Sigmoid colon (tissue), 7 donors: ENCODE data around the gene CDK5. TPM values are rescaled to one million over a fixed set of nuclear protein-coding genes. Genes with fewer than 3 reads are reported as not detected.

Experiments used
- DNase-seq: peaks from one replicate; pipeline ENCODE4 v3.0.0-alpha.2; 2019
- H3K27ac ChIP-seq, 4 donors: fragments of 200-600 bp; sonication (generic); one replicate each; pipeline ENCODE4 v1.5.1; 2016 to 2019; ENCODE audit warnings: mild to moderate bottlenecking in 1 of 4
- H3K27me3 ChIP-seq, 3 donors: fragments of 200-600 bp; sonication (generic); one replicate each; pipeline ENCODE4 v1.5.1; 2019; ENCODE audit warnings: mild to moderate bottlenecking in 1 of 3
- H3K36me3 ChIP-seq, 4 donors: fragments of 200-600 bp; sonication (generic); one replicate each; pipeline ENCODE4 v1.5.1; 2016 to 2019
- H3K4me1 ChIP-seq, 4 donors: fragments of 200-600 bp; sonication (generic); one replicate each; pipeline ENCODE4 v1.5.1; 2017 to 2019
- H3K4me3 ChIP-seq, 4 donors: fragments of 200-600 bp; sonication (generic); one replicate each; pipeline ENCODE4 v1.5.1; 2017 to 2019; ENCODE audit warnings: mild to moderate bottlenecking in 2 of 4, moderate library complexity in 1 of 4
- H3K9me3 ChIP-seq, 4 donors: fragments of 200-600 bp in 3 of 4; sonication (generic) in 3 of 4; one replicate each; pipeline versions ENCODE4 v1.5.1 to v1.6.1; 2013 to 2019
- CTCF ChIP-seq, 4 experiments: fragments of 450-650 bp in 3 of 4; fragments of 200-600 bp in 1 of 4; IDR thresholded peaks; one replicate each; pipeline ENCODE4 v1.5.1; 2016 to 2019; ENCODE audit warnings: antibody characterized with exemption in 4 of 4, mild to moderate bottlenecking in 3 of 4, moderate library complexity in 2 of 4
- EP300 ChIP-seq, 4 donors: sonication (generic); formaldehyde crosslinking; IDR thresholded peaks; one replicate each; pipeline ENCODE4 v1.6.1; 2017; ENCODE audit warnings: antibody characterized with exemption in 4 of 4
- POLR2A ChIP-seq, 2 donors: fragments of 450-650 bp; IDR thresholded peaks; one replicate each; pipeline ENCODE4 v1.6.1; 2016; ENCODE audit warnings: antibody characterized with exemption in 2 of 2, mild to moderate bottlenecking in 2 of 2, moderate library complexity in 2 of 2
- POLR2AphosphoS5 ChIP-seq, 4 donors: sonication (generic); formaldehyde crosslinking; IDR thresholded peaks; one replicate each; pipeline ENCODE4 v1.6.1; 2017; ENCODE audit warnings: antibody characterized with exemption in 4 of 4
- WGBS, 2 donors: extraction: QIAGEN DNeasy Blood & Tissue Kit; methylation state at CpG; one replicate each; pipeline ENCODE4 v1.1.7; 2013; 5-methylcytosine and 5-hydroxymethylcytosine counted together
- intact Hi-C: fragments of 100-400 bp; cut with DNase I; formaldehyde crosslinking; loops from one replicate; pipeline ENCODE4 v1.15.1; 2023
- polyA plus RNA-seq, 3 donors: library from polyadenylated mRNA; stranded (reverse); fragments of 200-250 nt; gene quantifications; one replicate each; pipeline ENCODE4 v1.2.3, GENCODE V29; 2013
- total RNA-seq, 4 donors: library from RNA; depleted of rRNA; stranded (reverse); fragments of >200 nt; gene quantifications; one replicate each; pipeline ENCODE4 v1.1.0, GENCODE V29; 2016
- donor health status: healthy with polysubstance abuse.
- donor health status: Bipolar disorder and iron deficiency.
- donor health status: healthy.

CDK5 gene
- total and polyA plus RNA-seq, 7 donors = 6.0 to 10.6 (median 8.2) TPM

- no peaks in the 10 kb centered on the region for H3K9me3 ChIP-seq
- TF ChIP-seq POLR2AphosphoS5 (IDR thresholded peaks at IDR 0.05) (no peak), EP300 (IDR thresholded peaks at IDR 0.05) (no peak), POLR2A (IDR thresholded peaks at IDR 0.05) (no peak), CTCF (IDR thresholded peaks at IDR 0.05) (no peak)
- H3K4me3 ChIP-seq = no peak overlapping the region
- no peak for DNase-seq
- intact Hi-C loops = loop anchor here (5.0 kb wide), 1 partner anchor 228 kb away; no protein-coding TSS in a partner anchor
- H3K27me3 ChIP-seq = peaks cover 0 to 21% (median 17%) of the 10 kb centered on the region in 3 donors
- H3K27ac ChIP-seq = no peak overlapping the region
- H3K36me3 ChIP-seq = no peaks in the 10 kb centered on the region
- 81% methylated on average over 9 of the region's 9 CpGs for WGBS, 2 donors
- peaks cover 0 to 10% (median 0%) of the 10 kb centered on the region in 4 donors for H3K4me1 ChIP-seq
Observed at GRCh38 chr7:151005566-151005965, 52.1 kb downstream of the CDK5 start.

Other genes starting within 250 kb of the CDK5 start
- gene AOC1, start 205.4 kb downstream of the CDK5 start, total RNA-seq = 1 to 10 TPM in 1 of 4 donors, not detected in 3; 1.4 TPM
- 100 to 1,000 TPM in 1 of 3 donors, 10 to 100 TPM in 2; 30.6 to 155 (median 64.0) TPM for gene AOC1, start 205.4 kb downstream of the CDK5 start, polyA plus RNA-seq
- gene KCNH2, start 79.6 kb downstream of the CDK5 start, total RNA-seq = 100 to 1,000 TPM in 1 of 4 donors, 10 to 100 TPM in 3; 40.6 to 107 (median 85.2) TPM
- 1 to 10 TPM in 2 of 3 donors, under 1 TPM in 1; 0.46 to 7.3 (median 1.2) TPM for gene KCNH2, start 79.6 kb downstream of the CDK5 start, polyA plus RNA-seq
- gene NOS3, start 66.9 kb downstream of the CDK5 start, total RNA-seq = 1 to 10 TPM; 1.3 to 7.2 (median 2.9) TPM
- gene NOS3, start 66.9 kb downstream of the CDK5 start, polyA plus RNA-seq = 1 to 10 TPM in 2 of 3 donors, under 1 TPM in 1; 0.23 to 6.1 (median 1.2) TPM
- gene ATG9B, start 33.4 kb downstream of the CDK5 start, total RNA-seq = not detected
- 1 to 10 TPM in 2 of 3 donors, not detected in 1; 1.2 to 1.6 TPM for gene ATG9B, start 33.4 kb downstream of the CDK5 start, polyA plus RNA-seq
- 10 to 100 TPM in 3 of 4 donors, 1 to 10 TPM in 1; 9.7 to 20.8 (median 19.5) TPM for gene ABCB8, start 29.4 kb downstream of the CDK5 start, total RNA-seq
- gene ABCB8, start 29.4 kb downstream of the CDK5 start, polyA plus RNA-seq = 10 to 100 TPM in 1 of 3 donors, 1 to 10 TPM in 2; 3.0 to 32.8 (median 5.3) TPM
- 1 to 10 TPM; 1.8 to 8.6 (median 4.5) TPM for gene ASIC3, start 9.4 kb downstream of the CDK5 start, total RNA-seq
- 1 to 10 TPM in 2 of 3 donors, under 1 TPM in 1; 0.46 to 3.1 (median 3.0) TPM for gene ASIC3, start 9.4 kb downstream of the CDK5 start, polyA plus RNA-seq
- gene SLC4A2, start 1.7 kb upstream of the CDK5 start, total RNA-seq = 100 to 1,000 TPM in 1 of 4 donors, 10 to 100 TPM in 3; 56.9 to 124 (median 91.7) TPM
- gene SLC4A2, start 1.7 kb upstream of the CDK5 start, polyA plus RNA-seq = 100 to 1,000 TPM in 1 of 3 donors, 10 to 100 TPM in 2; 12.3 to 114 (median 23.4) TPM
- 10 to 100 TPM; 61.5 to 80.0 (median 69.9) TPM for gene FASTK, start 22.9 kb upstream of the CDK5 start, total RNA-seq
- gene FASTK, start 22.9 kb upstream of the CDK5 start, polyA plus RNA-seq = 100 to 1,000 TPM in 1 of 3 donors, 10 to 100 TPM in 2; 61.3 to 124 (median 65.0) TPM
- 10 to 100 TPM; 33.4 to 48.9 (median 41.9) TPM for gene TMUB1, start 25.6 kb upstream of the CDK5 start, total RNA-seq
- gene TMUB1, start 25.6 kb upstream of the CDK5 start, polyA plus RNA-seq = 10 to 100 TPM; 45.0 to 74.6 (median 47.4) TPM
- 10 to 100 TPM; 34.2 to 89.7 (median 40.9) TPM for gene AGAP3, start 28.6 kb upstream of the CDK5 start, total RNA-seq
- 10 to 100 TPM; 27.7 to 42.3 (median 33.6) TPM for gene AGAP3, start 28.6 kb upstream of the CDK5 start, polyA plus RNA-seq
- not detected for gene GBX1, start 109.8 kb upstream of the CDK5 start, total RNA-seq
- not detected for gene GBX1, start 109.8 kb upstream of the CDK5 start, polyA plus RNA-seq
- not detected for gene ASB10, start 129.4 kb upstream of the CDK5 start, total RNA-seq
- not detected for gene ASB10, start 129.4 kb upstream of the CDK5 start, polyA plus RNA-seq
- not detected for gene H2BK1, start 152.6 kb upstream of the CDK5 start, total RNA-seq
- gene H2BK1, start 152.6 kb upstream of the CDK5 start, polyA plus RNA-seq = not detected
- gene ABCF2, start 169.3 kb upstream of the CDK5 start, total RNA-seq = 10 to 100 TPM; 25.8 to 34.6 (median 30.2) TPM
- gene ABCF2, start 169.3 kb upstream of the CDK5 start, polyA plus RNA-seq = 10 to 100 TPM; 18.3 to 34.6 (median 19.8) TPM
- 10 to 100 TPM; 14.3 to 36.3 (median 18.9) TPM for gene CHPF2, start 174.6 kb upstream of the CDK5 start, total RNA-seq
- 10 to 100 TPM in 1 of 3 donors, 1 to 10 TPM in 2; 5.4 to 27.9 (median 5.5) TPM for gene CHPF2, start 174.6 kb upstream of the CDK5 start, polyA plus RNA-seq
- 10 to 100 TPM; 38.8 to 63.1 (median 51.6) TPM for gene SMARCD3, start 190.8 kb upstream of the CDK5 start, total RNA-seq
- 10 to 100 TPM in 1 of 3 donors, 1 to 10 TPM in 2; 4.2 to 15.6 (median 9.5) TPM for gene SMARCD3, start 190.8 kb upstream of the CDK5 start, polyA plus RNA-seq